H1 (cell line): ENCODE data around the gene MMP21. TPM values are rescaled to one million over a fixed set of nuclear protein-coding genes. Genes with fewer than 3 reads are reported as not detected.

Experiments used
- CTCF ChIA-PET: fragments of 300-600 bp; sonication (Branson Sonifier 250); formaldehyde crosslinking; loops from one replicate; lab custom pipeline; 2021; ENCODE audit not compliant: partially characterized antibody; lab: Charles Lee
- POLR2A ChIA-PET: fragments of 300-600 bp; sonication (Branson Sonifier 250); formaldehyde crosslinking; loops from one replicate; lab custom pipeline; 2021; ENCODE audit warnings: inconsistent platforms; ENCODE audit not compliant: partially characterized antibody; lab: Charles Lee
- DNase-seq, 2 experiments: peaks; one replicate each; pipeline versions ENCODE4 v3.0.0 to v3.0.0-alpha.2; 2010 to 2022; ENCODE audit warnings: low spot score in 2 of 2, low read depth in 1 of 2, mixed read lengths in 1 of 2
- FAIRE-seq: peaks from 2 replicates; lab custom pipeline; 2011; peaks lifted over from hg19 to GRCh38; lab: Jason Lieb, UNC
- H2AFZ ChIP-seq: 2 replicates; pipeline ENCODE4 v1.8.1; 2012; ENCODE audit warnings: low read length, inconsistent platforms
- H2AK5ac ChIP-seq: 2 replicates; pipeline ENCODE4 v1.6.1; 2013; ENCODE audit warnings: low read depth, low read length
- H2BK120ac ChIP-seq: replicated peaks from 2 replicates; pipeline ENCODE3; 2013; ENCODE audit warnings: low read depth, low read length, inconsistent platforms
- H2BK12ac ChIP-seq: 2 replicates; pipeline ENCODE4 v1.6.1; 2013; ENCODE audit warnings: low read depth, low read length
- H2BK15ac ChIP-seq: 2 replicates; pipeline ENCODE4 v1.6.1; 2013; ENCODE audit warnings: low read length
- H2BK20ac ChIP-seq: 2 replicates; pipeline ENCODE4 v1.6.1; 2013; ENCODE audit warnings: low read length
- H2BK5ac ChIP-seq: 2 replicates; pipeline ENCODE4 v1.6.1; 2013; ENCODE audit warnings: low read depth, low read length
- H3K14ac ChIP-seq: 2 replicates; pipeline ENCODE4 v1.6.1; 2013; ENCODE audit warnings: inconsistent platforms; ENCODE audit not compliant: insufficient read length
- H3K18ac ChIP-seq: 2 replicates; pipeline ENCODE4 v1.6.1; 2013; ENCODE audit warnings: low read length; ENCODE audit errors: extremely low read depth
- H3K23ac ChIP-seq: 2 replicates; pipeline ENCODE4 v1.6.1; 2013; ENCODE audit warnings: inconsistent platforms; ENCODE audit not compliant: insufficient read length
- H3K23me2 ChIP-seq: 2 replicates; pipeline ENCODE4 v1.6.1; 2013; ENCODE audit warnings: low read depth, low read length
- H3K27ac ChIP-seq: 2 replicates; pipeline ENCODE4 v1.6.1; 2011; ENCODE audit warnings: low read depth, low read length, inconsistent platforms
- H3K27me3 ChIP-seq, 4 experiments: replicated peaks in 1 of 4; 1 replicate in 1 of 4; 2 replicates in 3 of 4; pipeline versions ENCODE4 v1.6.1 to v1.8.1; 2011 to 2013; ENCODE audit warnings: low read length in 3 of 4, mild to moderate bottlenecking in 3 of 4, inconsistent platforms in 2 of 4, mixed read lengths in 2 of 4, moderate library complexity in 1 of 4; ENCODE audit not compliant: control insufficient read depth in 3 of 4, insufficient read depth in 3 of 4; ENCODE audit errors: extremely low read depth in 1 of 4
- H3K36me3 ChIP-seq, 4 experiments: 2 replicates each; pipeline versions ENCODE4 v1.6.1 to v1.8.1; 2011 to 2013; ENCODE audit warnings: mild to moderate bottlenecking in 4 of 4, low read length in 3 of 4, moderate library complexity in 2 of 4, control low read depth in 1 of 4, inconsistent platforms in 1 of 4; ENCODE audit not compliant: insufficient read depth in 4 of 4, control insufficient read depth in 2 of 4
- H3K4ac ChIP-seq: replicated peaks from 2 replicates; pipeline ENCODE3; 2013; ENCODE audit warnings: low read length, low read depth, mixed read lengths, inconsistent platforms; ENCODE audit not compliant: insufficient read length
- H3K4me1 ChIP-seq, 4 experiments: replicated peaks in 1 of 4; 1 replicate in 1 of 4; 2 replicates in 3 of 4; pipeline versions ENCODE4 v1.6.1 to v1.8.1; 2011 to 2013; ENCODE audit warnings: low read length in 3 of 4, inconsistent platforms in 2 of 4, mixed read lengths in 1 of 4; ENCODE audit not compliant: insufficient read depth in 4 of 4, control insufficient read depth in 3 of 4
- H3K4me2 ChIP-seq, 2 experiments: 2 replicates each; pipeline versions ENCODE4 v1.6.1 to v1.8.1; 2011 to 2013; ENCODE audit warnings: low read depth in 2 of 2, low read length in 2 of 2, control low read depth in 1 of 2, inconsistent platforms in 1 of 2, mild to moderate bottlenecking in 1 of 2; ENCODE audit not compliant: insufficient read depth in 1 of 2
- H3K4me3 ChIP-seq, 4 experiments: fragments of 200-600, 300-600 bp in 1 of 4; sonication (generic), shearing (Covaris generic), sonication (Bioruptor Twin) in 1 of 4; 2 replicates each; pipeline versions ENCODE4 v1.5.1 to v1.8.1; 2011 to 2016; ENCODE audit warnings: low read length in 4 of 4, low read depth in 3 of 4, control low read depth in 2 of 4, inconsistent platforms in 2 of 4, mild to moderate bottlenecking in 2 of 4, mixed read lengths in 1 of 4, moderate library complexity in 1 of 4; ENCODE audit not compliant: insufficient read depth in 2 of 4; ENCODE audit errors: extremely low read depth in 1 of 4
- H3K56ac ChIP-seq: replicated peaks from 2 replicates; pipeline ENCODE3; 2013; ENCODE audit warnings: low read depth, mild to moderate bottlenecking, mixed read lengths, low read length, inconsistent platforms; ENCODE audit not compliant: insufficient read length
- H3K79me1 ChIP-seq: 2 replicates; pipeline ENCODE4 v1.6.1; 2013; ENCODE audit warnings: low read depth, low read length, control low read depth
- H3K79me2 ChIP-seq, 2 experiments: 2 replicates each; pipeline versions ENCODE4 v1.6.1 to v1.8.1; 2012 to 2013; ENCODE audit warnings: low read length in 2 of 2, mild to moderate bottlenecking in 2 of 2, inconsistent platforms in 1 of 2; ENCODE audit not compliant: insufficient read depth in 2 of 2, control insufficient read depth in 1 of 2
- H3K9ac ChIP-seq, 4 experiments: replicated peaks in 1 of 4; 1 replicate in 1 of 4; 2 replicates in 3 of 4; pipeline versions ENCODE4 v1.6.1 to v1.8.1; 2011 to 2013; ENCODE audit warnings: low read depth in 3 of 4, low read length in 3 of 4, control low read depth in 2 of 4, mild to moderate bottlenecking in 2 of 4, moderate library complexity in 2 of 4, inconsistent platforms in 1 of 4; ENCODE audit errors: extremely low read depth in 1 of 4
- H3K9me3 ChIP-seq, 2 experiments: 2 replicates each; pipeline versions ENCODE4 v1.6.1 to v1.8.1; 2012 to 2013; ENCODE audit warnings: mild to moderate bottlenecking in 2 of 2, moderate library complexity in 2 of 2, control low read depth in 1 of 2, inconsistent platforms in 1 of 2, low read depth in 1 of 2, low read length in 1 of 2, mixed read lengths in 1 of 2; ENCODE audit not compliant: insufficient read depth in 2 of 2
- H4K20me1 ChIP-seq, 2 experiments: replicated peaks in 1 of 2; 2 replicates each; pipeline versions ENCODE3 to v1.8.1; 2011 to 2013; ENCODE audit warnings: inconsistent platforms in 2 of 2, low read length in 2 of 2, mild to moderate bottlenecking in 1 of 2; ENCODE audit not compliant: insufficient read depth in 2 of 2, control insufficient read depth in 1 of 2
- H4K5ac ChIP-seq: 2 replicates; pipeline ENCODE4 v1.6.1; 2013; ENCODE audit warnings: low read length, low read depth, mixed read lengths, inconsistent platforms; ENCODE audit not compliant: insufficient read length
- H4K8ac ChIP-seq: 2 replicates; pipeline ENCODE4 v1.8.0; 2013; ENCODE audit warnings: mild to moderate bottlenecking, moderate library complexity, low read length, inconsistent platforms; ENCODE audit not compliant: insufficient read depth; ENCODE audit errors: extremely low read depth
- H4K91ac ChIP-seq: replicated peaks from 2 replicates; pipeline ENCODE3; 2013; ENCODE audit warnings: low read length, mixed read lengths, inconsistent platforms; ENCODE audit not compliant: insufficient read length
- BCL11A ChIP-seq, 2 experiments: IDR thresholded peaks; one replicate each; pipeline ENCODE4 v1.6.1; 2011; ENCODE audit warnings: low read depth in 2 of 2, low read length in 2 of 2, mild to moderate bottlenecking in 2 of 2
- CBX5 ChIP-seq: fragments of 300-800, 300-1000 bp; sonication (generic); IDR thresholded peaks from 2 replicates; pipeline ENCODE4 v1.7.1; 2016; ENCODE audit warnings: antibody characterized with exemption, low read length, low read depth
- CHD2 ChIP-seq: IDR thresholded peaks from 2 replicates; pipeline ENCODE4 v1.6.1; 2012; ENCODE audit warnings: low read length, improper control_type of control experiment
- EGR1 ChIP-seq: IDR thresholded peaks from 2 replicates; pipeline ENCODE4 v1.6.1; 2011; ENCODE audit warnings: low read depth, low read length, borderline replicate concordance
- PHF8 ChIP-seq: fragments of 200-600 bp; sonication (generic); conservative IDR thresholded peaks from 2 replicates; pipeline ENCODE4 v1.7.1; 2012; ENCODE audit warnings: low read depth, mild to moderate bottlenecking, inconsistent platforms, low read length, moderate library complexity
- SIX5 ChIP-seq: IDR thresholded peaks from 2 replicates; pipeline ENCODE4 v1.6.1; 2011; ENCODE audit warnings: mild to moderate bottlenecking, low read depth, low read length
- SP1 ChIP-seq: IDR thresholded peaks from 2 replicates; pipeline ENCODE4 v1.6.1; 2011; ENCODE audit warnings: low read depth, low read length
- YY1 ChIP-seq: IDR thresholded peaks from 2 replicates; pipeline ENCODE4 v1.6.1; 2011; ENCODE audit warnings: low read depth, mild to moderate bottlenecking, low read length
- WGBS, 2 experiments: shearing (Covaris generic) in 1 of 2; methylation state at CpG; one replicate each; pipeline versions ENCODE4 v1.1.6 to v1.1.7; 2013 to 2015; ENCODE audit warnings: low lambda C conversion rate in 2 of 2, mixed read lengths in 2 of 2, inconsistent platforms in 1 of 2, low coverage in 1 of 2, missing lambda C conversion rate in 1 of 2; ENCODE audit not compliant: insufficient replicate concordance in 2 of 2, insufficient coverage in 1 of 2, insufficient read length in 1 of 2; ENCODE audit errors: extremely low coverage in 1 of 2, missing lambda C conversion rate in 1 of 2; 5-methylcytosine and 5-hydroxymethylcytosine counted together
- polyA plus RNA-seq, 7 experiments: library from polyadenylated mRNA; depleted of rRNA in 3 of 7; stranded (reverse) in 5 of 7; unstranded in 2 of 7; fragments of >200 nt in 5 of 7; fragments of 200-250 nt in 2 of 7; gene quantifications; 1 replicate in 5 of 7; 2 replicates in 1 of 7; 4 replicates in 1 of 7; pipeline versions ENCODE4 v1.2.1 to v1.2.3, GENCODE V29; 2011 to 2013; ENCODE audit warnings: missing spikeins in 2 of 7, mixed read lengths in 2 of 7
- total RNA-seq: library from RNA; stranded (reverse); fragmentation: NEBNext Ultra II Directional; extraction: Animal tissue kit (Norgen Biotek cat#: 25700); gene quantifications from 2 replicates; pipeline ENCODE4 v1.2.1, GENCODE V29; 2021

MMP21 gene
- total and polyA plus RNA-seq, 2 of the 8 experiments (the other 6 are each of a cell fraction or from before 2014, with no cell fraction given), result not detected

DNA sequence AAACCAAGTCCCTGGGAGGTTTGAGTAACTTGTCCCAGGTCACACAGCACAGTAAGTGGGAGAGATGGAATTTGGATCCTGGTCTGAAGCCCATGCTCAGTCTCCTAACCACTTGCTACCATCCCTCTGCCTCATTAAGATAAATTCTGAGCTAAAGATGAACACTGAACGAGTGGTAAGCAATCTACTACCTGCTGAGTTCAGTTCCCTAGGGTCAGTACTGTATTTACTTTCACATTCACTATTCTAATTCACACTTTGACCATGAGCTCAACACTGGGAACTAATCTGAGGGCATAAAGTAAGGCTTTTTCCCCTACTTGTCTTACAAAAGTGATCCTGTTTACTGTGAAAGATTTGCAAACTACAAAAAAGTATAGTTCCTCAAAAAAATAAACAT is 45.1 kb upstream of the MMP21 start:
- Histone ChIP-seq H3K4me2 (no peak overlapping the region), H3K4ac (no peak overlapping the region), H3K79me1 (peaks cover 2% of the 10 kb centered on the region; the same call in 1 of the 2 replicates), H3K27me3 (no peaks in the 10 kb centered on the region), H2BK120ac (no peak overlapping the region), H3K4me1 (peaks cover 0 to 2% (median 0%) of the 10 kb centered on the region in 4 experiments; a peak in 2 of 7 replicates), H4K5ac (no peak overlapping the region), H3K9ac (no peak overlapping the region), H3K18ac (no peak overlapping the region), H3K56ac (no peak overlapping the region), H3K79me2 (peaks cover 20 to 31% of the 10 kb centered on the region in 2 experiments), H4K20me1 (peaks cover 0 to 3% of the 10 kb centered on the region in 2 experiments), H3K14ac (no peak overlapping the region), H2BK5ac (no peak overlapping the region), H3K27ac (no peak overlapping the region), H3K4me3 (no peak overlapping the region), H4K91ac (no peak overlapping the region), H2BK12ac (no peak overlapping the region), H3K36me3 (peaks cover 0 to 2% (median 0%) of the 10 kb centered on the region in 4 experiments; a peak in 1 of 8 replicates), H2AK5ac (no peak overlapping the region), H2BK20ac (no peak overlapping the region), H4K8ac (no peak overlapping the region), H2BK15ac (no peak overlapping the region), H3K23me2 (no peaks in the 10 kb centered on the region; the same call in 1 of the 2 replicates), H3K9me3 (no peaks in the 10 kb centered on the region), H2AFZ (no peak overlapping the region), H3K23ac (no peak overlapping the region)
- FAIRE-seq, result no peak
- no peak for DNase-seq
- WGBS, 2 experiments, result 68% methylated on average over 1 of the region's 1 CpG; no CpG with 5 or more reads in 1 of the 2 experiments
- POLR2A ChIA-PET, result no interaction called here
- CTCF ChIA-PET, result no interaction called here
- TF ChIP-seq EGR1 (no peak), SP1 (no peak), SIX5 (no peak), PHF8 (no peak), YY1 (no peak), CBX5 (no peak), BCL11A (IDR thresholded peaks at IDR 0.05; ENCODE audit: low read depth in 2 of 2, low read length in 2 of 2) (no peak), CHD2 (no peak)
